HG02678 (cell line): ENCODE measurements around the gene TIMP3.

Experiments
- ATAC-seq: cut with Tn5 transposase; IDR thresholded peaks from one replicate; pipeline ENCODE4 v1.9.1; 2021; ENCODE audit warnings: mild to moderate bottlenecking, moderate library complexity; ENCODE audit not compliant: unreplicated experiment

Gene TIMP3

DNA sequence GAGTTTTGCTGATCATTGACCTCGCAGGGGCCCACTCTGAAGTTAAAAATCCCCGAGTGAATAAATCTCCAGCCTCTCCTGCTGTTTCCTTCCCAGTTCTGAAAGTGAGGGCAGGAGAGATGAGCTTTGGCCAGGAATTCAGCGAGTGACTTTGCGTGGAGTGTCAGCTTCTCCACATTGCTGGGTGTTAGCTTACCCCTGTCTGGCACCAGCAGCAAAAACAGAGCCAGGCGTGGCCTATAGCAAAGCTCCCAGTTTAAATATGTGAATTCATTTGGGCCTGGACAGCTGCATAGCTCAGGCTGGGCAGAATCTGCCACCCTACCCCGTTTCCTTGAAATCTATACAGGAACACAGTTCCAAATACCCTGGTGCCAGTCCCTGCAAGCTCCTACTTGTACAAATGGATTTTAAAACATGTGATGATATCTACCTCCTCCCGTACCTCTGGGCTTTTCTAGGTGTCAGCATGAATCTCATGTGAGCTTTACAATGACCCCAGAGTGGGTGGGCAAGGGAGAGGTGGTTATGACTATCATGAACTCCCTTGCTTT is 25.6 kb downstream of the TIMP3 start:
- ATAC-seq = no peak

DNA sequence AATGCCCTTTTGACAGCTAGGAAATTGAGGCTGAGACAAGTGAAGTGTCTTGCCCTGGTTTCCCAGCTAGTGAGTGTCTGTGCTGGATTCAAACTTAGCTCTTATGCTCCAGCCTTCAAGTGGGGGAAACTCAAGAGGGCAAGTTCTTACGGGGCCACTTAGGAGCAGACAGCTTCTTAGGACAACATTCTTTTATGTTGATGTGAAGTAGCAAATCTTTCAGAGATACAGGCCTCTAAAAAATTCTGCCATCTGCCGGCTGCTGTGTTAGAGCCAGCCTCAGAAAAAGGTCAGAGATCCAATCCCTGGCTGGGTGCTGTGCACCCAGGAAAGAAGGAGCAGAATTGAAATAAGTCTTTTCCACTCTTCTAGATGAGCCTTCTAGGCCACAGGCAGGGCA is 26.6 kb downstream of the TIMP3 start:
- ATAC-seq = no peak

DNA sequence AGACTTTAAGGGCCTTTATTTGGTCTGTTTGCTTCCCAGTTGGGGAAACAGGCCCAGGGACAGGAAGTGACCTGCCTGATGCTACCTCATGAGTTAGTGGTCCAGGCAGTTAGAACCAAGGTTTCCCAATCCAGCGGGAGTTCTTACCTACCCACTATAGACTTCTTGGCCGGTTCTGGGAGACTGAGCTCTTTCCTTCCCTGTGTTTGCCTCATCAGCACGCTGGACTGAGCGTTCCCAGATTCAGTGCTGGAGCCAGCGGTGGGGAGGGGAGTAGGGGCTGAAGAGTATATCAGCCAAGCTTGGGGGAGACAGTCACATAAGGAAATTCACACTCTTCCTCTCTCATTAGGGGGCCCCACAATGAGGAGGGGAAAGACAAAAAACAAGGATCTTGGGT is 27.1 kb downstream of the TIMP3 start:
- ATAC-seq = no peak

DNA sequence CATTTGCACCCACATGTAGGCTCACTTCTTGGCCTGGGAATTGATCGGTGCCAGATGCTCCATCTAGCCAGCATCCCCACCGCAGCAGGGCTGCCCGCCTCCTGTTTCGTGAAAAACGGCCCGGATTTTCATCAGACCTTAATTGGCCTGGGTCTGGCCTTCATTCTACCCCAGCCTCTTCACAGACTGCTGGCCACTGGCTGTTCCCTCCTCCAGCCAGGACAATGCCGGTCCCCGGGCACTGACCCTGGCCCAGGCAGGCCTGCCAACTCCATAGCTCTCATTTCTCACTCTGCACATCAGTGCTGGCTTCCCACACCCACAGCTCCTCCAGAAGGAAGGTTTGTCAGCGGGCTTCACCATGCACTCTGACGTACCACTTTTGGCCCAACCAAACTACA is 27.9 kb downstream of the TIMP3 start:
- no peak for ATAC-seq

- no peak for ATAC-seq
Observed at GRCh38 chr22:32830473-32830872, 29.0 kb downstream of the TIMP3 start.

GRCh38 chr22:32830957-32831356 is 29.5 kb downstream of the TIMP3 start:
- ATAC-seq = no peak

DNA sequence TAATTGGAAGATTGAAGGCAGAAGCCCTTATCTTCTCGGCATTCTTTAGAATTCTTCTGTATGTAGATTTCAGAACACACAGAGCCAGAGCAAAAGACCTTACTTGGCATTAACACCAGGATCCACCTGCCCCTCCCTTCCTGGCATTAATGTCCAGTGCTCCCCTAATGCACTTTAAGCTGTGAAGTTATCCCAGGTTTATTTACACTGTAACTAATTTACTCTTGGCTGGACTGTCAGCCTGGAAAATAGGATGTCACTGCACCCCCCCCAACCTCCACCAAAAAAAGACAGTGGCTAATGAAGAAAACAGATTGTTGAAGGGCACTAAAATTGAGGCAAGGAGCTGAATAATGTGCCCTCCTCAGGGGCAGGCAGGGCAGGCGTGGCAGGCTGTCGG is 30.1 kb downstream of the TIMP3 start:
- no peak for ATAC-seq

- no peak for ATAC-seq
Observed at GRCh38 chr22:32832174-32832573, 30.7 kb downstream of the TIMP3 start.

GRCh38 chr22:32836280-32837123 is 35.0 kb downstream of the TIMP3 start:
- ATAC-seq = no peak

DNA sequence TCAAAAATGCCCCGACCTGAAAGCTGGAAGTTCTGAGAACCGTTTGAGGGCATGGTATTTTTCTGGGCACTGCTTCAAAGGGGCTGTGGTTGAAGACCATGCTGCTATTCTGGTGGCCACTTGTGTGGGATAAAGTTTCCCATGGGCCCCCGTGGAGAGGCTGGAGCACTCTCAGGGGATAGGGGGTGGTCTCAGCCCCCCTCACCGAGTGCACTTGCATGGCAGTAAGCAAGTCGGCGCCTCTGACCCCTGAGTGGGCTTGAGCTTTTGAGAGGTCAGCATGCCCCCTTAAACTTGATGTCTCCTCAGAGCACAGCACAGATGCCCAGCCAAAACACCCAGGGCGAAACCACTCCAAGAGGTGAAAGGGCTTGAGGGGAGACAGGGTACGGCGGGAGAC is 35.6 kb downstream of the TIMP3 start:
- no peak for ATAC-seq

- ATAC-seq = no peak
Observed at GRCh38 chr22:32837803-32838202, 36.3 kb downstream of the TIMP3 start.

GRCh38 chr22:32839831-32840584 is 38.5 kb downstream of the TIMP3 start:
- ATAC-seq = no peak

DNA sequence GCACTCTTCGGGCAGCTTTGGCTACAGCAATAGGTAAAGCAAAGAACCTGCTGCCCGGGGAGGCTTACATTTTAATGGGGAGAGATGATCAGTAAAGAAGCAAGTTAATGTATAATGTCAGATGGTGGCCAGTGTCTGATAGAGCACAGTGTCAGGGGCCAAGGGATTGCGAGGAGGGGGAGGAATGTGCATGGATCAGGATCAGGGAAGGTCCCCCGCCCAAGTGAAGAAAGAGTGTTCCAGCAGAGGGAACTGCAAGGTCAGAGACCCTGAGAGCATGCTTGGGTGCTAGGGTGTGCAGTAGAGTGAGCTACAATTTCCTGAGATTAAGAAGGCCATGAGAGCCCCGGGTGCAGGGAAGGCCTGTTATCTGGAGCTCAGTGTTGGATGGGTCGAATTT is 39.7 kb downstream of the TIMP3 start:
- ATAC-seq = no peak

- ATAC-seq = no peak
Observed at GRCh38 chr22:32842486-32842885, 41.0 kb downstream of the TIMP3 start.

GRCh38 chr22:32843300-32843699 is 41.8 kb downstream of the TIMP3 start:
- ATAC-seq = no peak

GRCh38 chr22:32844251-32844650 is 42.7 kb downstream of the TIMP3 start:
- ATAC-seq = no peak

GRCh38 chr22:32846780-32847491 is 45.4 kb downstream of the TIMP3 start:
- no peak for ATAC-seq

DNA sequence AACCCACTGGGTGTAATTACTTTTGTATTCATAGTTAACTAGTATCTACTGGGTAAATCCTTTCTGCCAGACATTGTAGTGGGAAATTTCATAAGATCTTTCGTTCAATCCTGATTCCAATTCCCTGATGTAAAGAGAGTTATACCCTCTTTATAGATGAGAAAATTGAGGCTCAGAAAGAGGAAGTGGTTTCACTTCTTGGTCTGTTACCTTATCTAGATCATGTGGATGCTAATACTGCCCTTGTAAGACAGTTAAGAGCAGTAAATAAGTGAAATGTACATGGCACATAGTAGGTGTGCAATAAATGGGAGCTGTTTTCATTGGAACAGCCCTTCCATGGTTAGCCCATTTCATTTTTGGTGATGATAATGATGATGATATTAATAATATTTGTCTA is 46.7 kb downstream of the TIMP3 start:
- no peak for ATAC-seq

DNA sequence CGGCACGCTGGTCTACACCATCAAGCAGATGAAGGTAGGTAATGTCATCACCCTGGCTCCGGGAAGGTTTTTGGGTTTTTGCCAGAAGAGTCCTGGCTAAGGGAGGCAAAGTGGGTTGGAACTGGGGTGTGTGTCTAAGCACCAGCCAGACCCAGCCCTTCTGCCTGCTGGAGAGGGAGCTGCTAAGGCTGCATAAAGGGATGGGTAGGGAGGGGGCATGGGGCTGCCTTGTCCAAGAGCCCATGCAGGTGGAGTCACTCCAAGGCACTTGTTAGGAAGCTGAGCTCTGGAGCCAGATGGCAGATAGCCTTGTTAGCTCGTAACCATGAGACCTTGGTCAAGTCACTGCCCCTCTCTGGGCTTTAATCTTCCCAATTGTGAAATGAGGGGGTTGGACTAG is 48.0 kb downstream of the TIMP3 start:
- ATAC-seq = no peak

DNA sequence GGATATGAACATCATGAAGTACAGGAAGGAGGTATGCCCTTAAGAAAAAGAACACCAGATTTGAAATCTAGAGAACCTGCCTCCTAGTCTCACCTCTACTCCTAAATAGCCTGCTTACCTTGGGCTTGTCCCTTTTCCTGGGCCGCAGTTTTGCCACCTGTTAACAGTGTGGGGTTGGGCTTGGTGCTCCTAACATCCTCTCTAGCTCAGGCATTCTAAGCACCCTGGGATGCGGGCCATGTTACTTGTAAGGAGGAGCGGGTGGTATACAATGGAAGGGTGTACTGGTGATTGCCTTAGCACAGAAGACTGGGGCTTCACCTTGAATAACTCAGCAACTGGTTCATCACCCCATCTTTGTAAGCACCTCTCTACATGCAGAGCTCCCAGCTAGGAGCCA is 48.7 kb downstream of the TIMP3 start:
- ATAC-seq = no peak
